H9 (cell line): Measurements from ENCODE around the gene IGFALS. TPM values are rescaled to one million over a fixed set of nuclear protein-coding genes. Genes with fewer than 3 reads are reported as not detected.

ENCODE experiments used
- DNase-seq: peaks from one replicate; pipeline ENCODE4 v3.0.0-alpha.2; 2017
- H2AFZ ChIP-seq: one replicate; pipeline ENCODE4 v1.6.1; 2013; ENCODE audit warnings: mild to moderate bottlenecking, low read length, control low read depth, moderate library complexity
- H2AK5ac ChIP-seq: 2 replicates; pipeline ENCODE4 v1.6.1; 2013; ENCODE audit warnings: low read length, control low read depth, mixed read lengths; ENCODE audit not compliant: insufficient read length
- H2BK120ac ChIP-seq: one replicate; pipeline ENCODE4 v1.6.1; 2013; ENCODE audit warnings: low read depth, mild to moderate bottlenecking, low read length, control low read depth, inconsistent platforms; ENCODE audit not compliant: poor library complexity, severe bottlenecking
- H2BK12ac ChIP-seq: 2 replicates; pipeline ENCODE4 v1.6.1; 2013; ENCODE audit warnings: low read length, control low read depth, mixed read lengths, low read depth; ENCODE audit not compliant: insufficient read length
- H2BK15ac ChIP-seq: 2 replicates; pipeline ENCODE4 v1.6.1; 2013; ENCODE audit warnings: low read depth, low read length, control low read depth
- H2BK20ac ChIP-seq: one replicate; pipeline ENCODE4 v1.6.1; 2013; ENCODE audit warnings: low read depth, mild to moderate bottlenecking, low read length, control low read depth, inconsistent platforms; ENCODE audit not compliant: poor library complexity, severe bottlenecking
- H2BK5ac ChIP-seq: 2 replicates; pipeline ENCODE4 v1.6.1; 2013; ENCODE audit warnings: low read length, control low read depth, mixed read lengths; ENCODE audit not compliant: insufficient read length
- H3K14ac ChIP-seq: 2 replicates; pipeline ENCODE4 v1.6.1; 2013; ENCODE audit warnings: low read length, control low read depth; ENCODE audit not compliant: insufficient read depth
- H3K18ac ChIP-seq: 2 replicates; pipeline ENCODE4 v1.6.1; 2013; ENCODE audit warnings: low read depth, mild to moderate bottlenecking, mixed read lengths, low read length, control low read depth; ENCODE audit not compliant: insufficient read length
- H3K23ac ChIP-seq: 2 replicates; pipeline ENCODE4 v1.6.1; 2013; ENCODE audit warnings: low read length, control low read depth, mixed read lengths, low read depth; ENCODE audit not compliant: insufficient read length
- H3K23me2 ChIP-seq: 2 replicates; pipeline ENCODE4 v1.6.1; 2013; ENCODE audit warnings: low read depth, mild to moderate bottlenecking, mixed read lengths, low read length, control low read depth; ENCODE audit not compliant: insufficient read length, poor library complexity, severe bottlenecking
- H3K27ac ChIP-seq: 2 replicates; pipeline ENCODE4 v1.5.1; 2013; ENCODE audit warnings: low read length, control low read depth, mixed read lengths, low read depth; ENCODE audit not compliant: insufficient read length
- H3K27me3 ChIP-seq: 2 replicates; pipeline ENCODE4 v1.6.1; 2013; ENCODE audit warnings: low read length, control low read depth, inconsistent platforms; ENCODE audit not compliant: insufficient read depth
- H3K4ac ChIP-seq: 2 replicates; pipeline ENCODE4 v1.6.1; 2013; ENCODE audit warnings: low read depth, mild to moderate bottlenecking, control low read depth, inconsistent platforms, low read length, moderate library complexity
- H3K4me1 ChIP-seq: 2 replicates; pipeline ENCODE4 v1.6.1; 2013; ENCODE audit warnings: low read length, control low read depth, inconsistent platforms; ENCODE audit not compliant: insufficient read depth
- H3K4me2 ChIP-seq: 2 replicates; pipeline ENCODE4 v1.6.1; 2013; ENCODE audit warnings: low read length, control low read depth, mixed read lengths; ENCODE audit not compliant: insufficient read length, insufficient read depth
- H3K56ac ChIP-seq: 2 replicates; pipeline ENCODE4 v1.6.1; 2013; ENCODE audit warnings: low read depth, mild to moderate bottlenecking, mixed read lengths, low read length, control low read depth; ENCODE audit not compliant: insufficient read length
- H3K79me1 ChIP-seq: 2 replicates; pipeline ENCODE4 v1.6.1; 2013; ENCODE audit warnings: low read depth, mild to moderate bottlenecking, moderate library complexity, low read length, control low read depth, inconsistent platforms; ENCODE audit not compliant: insufficient read depth, poor library complexity, severe bottlenecking
- H3K79me2 ChIP-seq: 2 replicates; pipeline ENCODE4 v1.6.1; 2013; ENCODE audit warnings: low read length, control low read depth, inconsistent platforms; ENCODE audit not compliant: insufficient read depth
- H3K9ac ChIP-seq: 2 replicates; pipeline ENCODE4 v1.6.1; 2013; ENCODE audit warnings: low read length, control low read depth, mixed read lengths; ENCODE audit not compliant: insufficient read length; ENCODE audit errors: extremely low read depth
- H3K9me3 ChIP-seq: one replicate; pipeline ENCODE4 v1.6.1; 2013; ENCODE audit warnings: low read depth, low read length, inconsistent platforms; ENCODE audit not compliant: control insufficient read depth
- H3T11ph ChIP-seq: one replicate; pipeline ENCODE4 v1.6.1; 2013; ENCODE audit warnings: mild to moderate bottlenecking, low read length, control low read depth, inconsistent platforms
- H4K20me1 ChIP-seq: one replicate; pipeline ENCODE4 v1.6.1; 2013; ENCODE audit not compliant: control insufficient read depth, insufficient read length, insufficient read depth
- H4K5ac ChIP-seq: 2 replicates; pipeline ENCODE4 v1.6.1; 2013; ENCODE audit warnings: low read depth, mild to moderate bottlenecking, mixed read lengths, low read length, control low read depth; ENCODE audit not compliant: insufficient read length
- H4K8ac ChIP-seq: replicated peaks from 2 replicates; pipeline ENCODE4 v1.6.1; 2013; ENCODE audit warnings: low read length, control low read depth, mixed read lengths, low read depth; ENCODE audit not compliant: insufficient read length
- H4K91ac ChIP-seq: 2 replicates; pipeline ENCODE4 v1.6.1; 2013; ENCODE audit warnings: low read depth, mild to moderate bottlenecking, moderate library complexity, mixed read lengths, low read length, control low read depth; ENCODE audit not compliant: insufficient read length
- H3K27ac Mint-ChIP-seq, 3 experiments: 2 replicates in 2 of 3; 3 replicates in 1 of 3; pipeline ENCODE4 v1.8.0; 2020 to 2021; ENCODE audit warnings: mixed read lengths in 3 of 3, mild to moderate bottlenecking in 1 of 3, moderate library complexity in 1 of 3
- H3K27me3 Mint-ChIP-seq: 2 replicates; pipeline ENCODE4 v1.8.0; 2021; ENCODE audit warnings: low read depth, mild to moderate bottlenecking, moderate library complexity, mixed read lengths
- H3K36me3 Mint-ChIP-seq, 3 experiments: 2 replicates in 2 of 3; 3 replicates in 1 of 3; pipeline ENCODE4 v1.8.0; 2020 to 2021; ENCODE audit warnings: low read depth in 3 of 3, mixed read lengths in 3 of 3; ENCODE audit not compliant: insufficient read depth in 1 of 3
- H3K4me1 Mint-ChIP-seq, 2 experiments: 2 replicates each; pipeline ENCODE4 v1.8.0; 2020; ENCODE audit warnings: mixed read lengths in 2 of 2
- H3K4me3 Mint-ChIP-seq, 2 experiments: 2 replicates in 1 of 2; 3 replicates in 1 of 2; pipeline ENCODE4 v1.8.0; 2020 to 2021; ENCODE audit warnings: mild to moderate bottlenecking in 2 of 2, mixed read lengths in 2 of 2, moderate library complexity in 1 of 2
- H3K9me3 Mint-ChIP-seq, 2 experiments: 2 replicates in 1 of 2; 3 replicates in 1 of 2; pipeline ENCODE4 v1.8.0; 2020; ENCODE audit warnings: mild to moderate bottlenecking in 2 of 2, mixed read lengths in 2 of 2, moderate library complexity in 1 of 2
- CTCF ChIP-seq: fragments of 200-600 bp; sonication (generic); conservative IDR thresholded peaks from 3 replicates; pipeline ENCODE4 v1.8.0; 2021; ENCODE audit warnings: antibody characterized with exemption, mild to moderate bottlenecking
- WGBS: extraction: QIAGEN DNeasy Blood & Tissue Kit; methylation state at CpG from one replicate; pipeline ENCODE4 v1.1.7; 2013; ENCODE audit warnings: missing lambda C conversion rate, low lambda C conversion rate, mixed read lengths; ENCODE audit not compliant: insufficient read length; ENCODE audit errors: extremely low coverage; 5-methylcytosine and 5-hydroxymethylcytosine counted together
- total RNA-seq: library from RNA; stranded (reverse); gene quantifications from 2 replicates; pipeline ENCODE4 v1.2.1, GENCODE V29; 2021

The IGFALS gene
- total RNA-seq, 1 experiment from 2014 or later = not detected

DNA sequence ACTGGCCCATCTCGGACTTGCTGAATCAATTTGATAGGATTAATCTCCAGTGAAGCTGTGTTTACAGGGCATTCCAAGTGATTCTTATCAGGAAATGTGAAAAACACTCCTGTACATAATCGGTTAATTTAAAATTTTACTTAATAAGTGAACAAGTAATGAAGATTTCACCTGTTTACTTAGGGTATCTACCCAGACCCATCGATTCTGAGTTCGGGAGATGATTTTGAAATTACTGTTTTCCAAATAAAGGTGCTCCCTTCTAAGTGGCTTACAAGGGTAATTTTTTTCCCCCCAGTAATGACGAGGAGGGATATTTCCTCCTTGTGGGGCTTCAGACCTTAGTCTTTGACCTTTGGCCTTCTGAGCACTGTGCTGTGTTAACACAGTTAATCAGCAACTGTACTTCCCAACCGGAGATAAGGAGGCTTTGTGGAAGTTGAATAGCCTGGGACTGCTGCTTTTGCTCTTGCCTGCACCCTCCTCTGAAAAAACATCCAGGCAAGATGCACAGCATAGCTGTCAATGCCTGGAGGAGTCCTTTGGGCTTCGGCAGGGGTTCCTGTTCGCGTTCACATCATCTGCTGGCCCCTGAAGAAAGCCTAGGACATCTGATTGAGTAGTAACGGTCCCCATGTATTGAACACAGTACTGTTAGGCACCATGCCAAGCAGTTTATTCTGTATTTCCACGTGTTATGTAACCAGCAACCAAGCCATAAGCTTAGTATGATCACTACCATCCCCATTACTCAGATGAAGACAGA lies 35.3 kb upstream of the IGFALS start:
- Histone ChIP-seq H4K91ac (no peak overlapping the region), H3K9ac (no peak overlapping the region), H3K9me3 (no peaks in the 10 kb centered on the region), H3K23ac (no peak overlapping the region), H2BK120ac (no peak overlapping the region), H3K27me3 (no peaks in the 10 kb centered on the region), H4K20me1 (no peaks in the 10 kb centered on the region), H3K79me2 (peaks cover 4% of the 10 kb centered on the region; the same call in 1 of the 2 replicates), H3K79me1 (peaks cover 10% of the 10 kb centered on the region), H2AK5ac (no peak overlapping the region), H3K4ac (no peak overlapping the region), H3K23me2 (peaks cover 10% of the 10 kb centered on the region), H4K5ac (no peak overlapping the region), H4K8ac (no peak overlapping the region), H2BK5ac (no peak overlapping the region), H3K56ac (no peak overlapping the region), H3T11ph (no peak overlapping the region), H2BK12ac (no peak overlapping the region), H2BK20ac (no peak overlapping the region), H3K18ac (no peak overlapping the region), H2AFZ (no peak overlapping the region), H3K14ac (no peak overlapping the region), H3K27ac (no peak overlapping the region), H3K4me2 (peak overlapping the region; percentile 31), H3K4me1 (peaks cover 2% of the 10 kb centered on the region; the same call in 1 of the 2 replicates), H2BK15ac (no peak overlapping the region)
- no CpG with 5 or more reads among the region's 11 CpGs for WGBS
- no peak for TF ChIP-seq CTCF
- no peaks in the 10 kb centered on the region; a peak in 3 of 7 replicates for H3K36me3 Mint-ChIP-seq
- H3K9me3 Mint-ChIP-seq = no peaks in the 10 kb centered on the region; a peak in 1 of 5 replicates
- peak overlapping the region; percentile 71 to 94; a peak in 4 of 5 replicates for H3K4me3 Mint-ChIP-seq
- no peak for DNase-seq
- peaks cover 5% of the 10 kb centered on the region; the same call in 1 of the 2 replicates for H3K27me3 Mint-ChIP-seq
- no peak overlapping the region for H3K27ac Mint-ChIP-seq
- H3K4me1 Mint-ChIP-seq = peaks cover 11 to 18% of the 10 kb centered on the region in 2 experiments
